ENCODE measurements around the gene CTNNA1. TPM values are rescaled to one million over a fixed set of nuclear protein-coding genes. Genes with fewer than 3 reads are reported as not detected.

The CTNNA1 gene
- polyA plus RNA-seq, 3 donors, result 56.6 to 84.5 (median 66.2) TPM

GRCh38 chr5:138954257-138955012 lies 201.2 kb downstream of the CTNNA1 start:
- Histone ChIP-seq H3K79me2 (ENCODE audit: insufficient read depth, low read length) (no peaks in the 10 kb centered on the region), H4K20me1 (ENCODE audit: insufficient read depth, low read length) (peaks cover 9% of the 10 kb centered on the region), H3K9me3 (replicated peaks in 1 of 2; ENCODE audit: control insufficient read depth in 1 of 2, insufficient read depth in 1 of 2, low read length in 2 of 2) (no peaks in the 10 kb centered on the region), H3K36me3 (replicated peaks in 1 of 2; ENCODE audit: control insufficient read depth in 1 of 2, insufficient read depth in 2 of 2, low read length in 2 of 2) (peaks cover 6 to 22% of the 10 kb centered on the region in 2 donors), H3K4me3 (replicated peaks in 1 of 3; ENCODE audit: low read depth in 2 of 3, low read length in 3 of 3) (no peak overlapping the region), H3K4me2 (replicated peaks; ENCODE audit: extremely low read depth, low read length, poor library complexity, severe bottlenecking) (no peak overlapping the region), H2AFZ (ENCODE audit: insufficient read depth, low read depth, low read length, poor library complexity, severe bottlenecking) (no peak overlapping the region), H3K4me1 (ENCODE audit: control insufficient read depth in 1 of 2, insufficient read depth in 2 of 2, low read length in 2 of 2) (peaks cover 21 to 25% of the 10 kb centered on the region in 2 donors), H3K27me3 (ENCODE audit: control insufficient read depth in 2 of 2, insufficient read depth in 2 of 2, low read length in 2 of 2) (no peaks in the 10 kb centered on the region), H3K27ac (ENCODE audit: low read depth in 1 of 2, low read length in 2 of 2) (no peak overlapping the region), H3K9ac (ENCODE audit: insufficient read depth, low read length, poor library complexity, severe bottlenecking) (no peak overlapping the region)
- Mint-ChIP-seq H3K4me1 (peaks cover 33% of the 10 kb centered on the region), H3K27me3 (ENCODE audit: low read depth in 3 of 3) (peaks cover 0 to 1% (median 0%) of the 10 kb centered on the region in 3 donors), H3K4me3 (no peak overlapping the region), H3K36me3 (peaks cover 16 to 22% of the 10 kb centered on the region in 2 donors), H3K27ac (peak overlapping the region in 1 of 7 donors; percentile 69), H3K9me3 (no peaks in the 10 kb centered on the region)
- 79% methylated on average over 3 of the region's 4 CpGs for WGBS (ENCODE audit: insufficient coverage)
- intact Hi-C loops (cut with micrococcal nuclease), result no loop called here
- DNase-seq, result no peak
- no peak for TF ChIP-seq CTCF (IDR thresholded peaks at IDR 0.05)

- Histone ChIP-seq H3K36me3 (replicated peaks in 1 of 2; ENCODE audit: control insufficient read depth in 1 of 2, insufficient read depth in 2 of 2, low read length in 2 of 2) (peaks cover 6 to 19% of the 10 kb centered on the region in 2 donors), H3K4me3 (replicated peaks in 1 of 3; ENCODE audit: low read depth in 2 of 3, low read length in 3 of 3) (no peak overlapping the region), H4K20me1 (ENCODE audit: insufficient read depth, low read length) (peaks cover 9% of the 10 kb centered on the region), H3K4me2 (replicated peaks; ENCODE audit: extremely low read depth, low read length, poor library complexity, severe bottlenecking) (no peak overlapping the region), H3K27me3 (ENCODE audit: control insufficient read depth in 2 of 2, insufficient read depth in 2 of 2, low read length in 2 of 2) (no peaks in the 10 kb centered on the region), H3K27ac (ENCODE audit: low read depth in 1 of 2, low read length in 2 of 2) (no peak overlapping the region), H3K9ac (ENCODE audit: insufficient read depth, low read length, poor library complexity, severe bottlenecking) (no peak overlapping the region), H3K4me1 (ENCODE audit: control insufficient read depth in 1 of 2, insufficient read depth in 2 of 2, low read length in 2 of 2) (peaks cover 21 to 25% of the 10 kb centered on the region in 2 donors), H2AFZ (ENCODE audit: insufficient read depth, low read depth, low read length, poor library complexity, severe bottlenecking) (no peak overlapping the region), H3K9me3 (replicated peaks in 1 of 2; ENCODE audit: control insufficient read depth in 1 of 2, insufficient read depth in 1 of 2, low read length in 2 of 2) (no peaks in the 10 kb centered on the region), H3K79me2 (ENCODE audit: insufficient read depth, low read length) (no peaks in the 10 kb centered on the region)
- Mint-ChIP-seq H3K4me3 (no peak overlapping the region), H3K27ac (peak overlapping the region in 1 of 7 donors; percentile 48), H3K9me3 (no peaks in the 10 kb centered on the region), H3K4me1 (peaks cover 33% of the 10 kb centered on the region), H3K36me3 (peaks cover 9 to 19% of the 10 kb centered on the region in 2 donors), H3K27me3 (ENCODE audit: low read depth in 3 of 3) (peaks cover 0 to 3% (median 0%) of the 10 kb centered on the region in 3 donors)
- DNase-seq, result no peak
- intact Hi-C loops (cut with micrococcal nuclease), result no loop called here
- WGBS (ENCODE audit: insufficient coverage), result 92% methylated on average over 9 of the region's 12 CpGs
- TF ChIP-seq CTCF (IDR thresholded peaks at IDR 0.05), result no peak
These were observed 201.9 kb downstream of the CTNNA1 start for GRCh38 chr5:138955013-138955660.

Measured in CD14-positive monocyte (primary cell).